KOPT-K1 (cell line): Measurements from ENCODE around the gene ARHGEF25.

ENCODE experiments used
- H3K27ac ChIP-seq: fragments of 200-600 bp; sonication (generic); 2 replicates; pipeline ENCODE4 v1.5.1; 2016; ENCODE audit warnings: antibody characterized with exemption, mild to moderate bottlenecking, low read depth, low read length; ENCODE audit not compliant: poor library complexity, severe bottlenecking
- H3K36me3 ChIP-seq: fragments of 200-600 bp; sonication (generic); 2 replicates; pipeline ENCODE4 v1.5.1; 2017; ENCODE audit warnings: antibody characterized with exemption, mild to moderate bottlenecking, low read length, moderate library complexity; ENCODE audit not compliant: insufficient read depth
- H3K9me3 ChIP-seq: fragments of 200-600 bp; sonication (generic); 2 replicates; pipeline ENCODE4 v1.5.1; 2017; ENCODE audit warnings: antibody characterized with exemption, low read length, mild to moderate bottlenecking; ENCODE audit not compliant: insufficient read depth, poor library complexity, severe bottlenecking

The ARHGEF25 gene

DNA sequence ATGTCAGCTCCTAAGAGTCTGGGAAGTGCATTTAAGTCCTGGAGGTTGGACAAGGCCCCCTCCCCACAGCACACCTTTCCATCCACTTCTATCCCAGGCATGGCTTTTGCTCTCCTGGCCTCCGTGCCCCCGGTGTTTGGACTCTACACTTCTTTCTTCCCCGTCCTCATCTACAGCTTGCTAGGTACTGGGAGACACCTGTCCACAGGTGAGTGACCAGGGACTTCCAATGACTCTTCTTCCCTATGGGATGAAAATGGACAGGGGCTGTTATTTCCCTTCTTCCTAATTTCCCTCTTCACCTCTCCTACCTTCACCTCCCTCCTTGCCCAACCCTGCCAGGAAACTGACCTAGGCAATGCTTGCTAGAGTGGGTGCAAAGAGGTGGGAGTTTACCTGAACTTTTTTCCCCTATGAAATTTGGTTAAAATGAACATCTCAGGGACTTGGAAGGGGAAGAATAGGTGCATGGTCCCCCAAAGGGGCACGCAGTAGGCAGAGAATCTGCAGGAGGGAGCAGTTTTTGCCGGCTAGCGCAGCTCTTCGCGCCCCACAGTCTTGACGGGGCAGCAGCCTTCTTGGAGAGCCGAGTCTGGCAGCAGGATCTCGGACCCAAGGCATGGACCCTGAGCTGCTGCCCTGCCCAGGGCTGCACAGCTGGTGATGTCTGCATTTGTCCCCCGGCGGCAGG is 9.2 kb downstream of the ARHGEF25 start:
- Histone ChIP-seq H3K36me3 (no peaks in the 10 kb centered on the region), H3K27ac (no peak overlapping the region), H3K9me3 (no peaks in the 10 kb centered on the region)

DNA sequence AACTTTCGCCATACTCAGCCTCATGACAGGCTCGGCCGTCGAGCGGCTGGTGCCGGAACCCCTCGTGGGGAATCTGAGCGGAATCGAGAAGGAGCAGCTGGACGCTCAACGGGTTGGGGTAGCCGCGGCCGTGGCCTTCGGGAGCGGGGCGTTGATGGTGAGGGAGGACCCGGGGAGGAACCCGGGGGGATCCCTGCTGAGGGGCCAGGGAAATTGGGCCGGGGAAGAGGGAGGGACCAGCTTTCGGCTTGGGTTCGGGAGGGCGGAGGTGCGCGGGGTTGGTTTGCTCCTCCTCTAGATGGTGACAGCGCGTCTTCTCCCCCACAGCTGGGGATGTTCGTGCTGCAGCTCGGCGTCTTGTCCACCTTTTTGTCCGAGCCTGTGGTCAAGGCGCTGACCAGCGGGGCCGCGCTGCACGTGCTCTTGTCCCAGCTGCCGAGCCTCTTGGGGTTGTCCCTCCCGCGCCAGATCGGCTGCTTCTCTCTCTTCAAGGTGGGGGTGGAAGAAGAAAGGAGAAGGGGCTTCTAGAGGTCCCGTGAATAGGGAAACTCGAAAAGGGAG is 9.8 kb downstream of the ARHGEF25 start:
- H3K9me3 ChIP-seq = no peaks in the 10 kb centered on the region
- no peak overlapping the region for H3K27ac ChIP-seq
- no peaks in the 10 kb centered on the region for H3K36me3 ChIP-seq

DNA sequence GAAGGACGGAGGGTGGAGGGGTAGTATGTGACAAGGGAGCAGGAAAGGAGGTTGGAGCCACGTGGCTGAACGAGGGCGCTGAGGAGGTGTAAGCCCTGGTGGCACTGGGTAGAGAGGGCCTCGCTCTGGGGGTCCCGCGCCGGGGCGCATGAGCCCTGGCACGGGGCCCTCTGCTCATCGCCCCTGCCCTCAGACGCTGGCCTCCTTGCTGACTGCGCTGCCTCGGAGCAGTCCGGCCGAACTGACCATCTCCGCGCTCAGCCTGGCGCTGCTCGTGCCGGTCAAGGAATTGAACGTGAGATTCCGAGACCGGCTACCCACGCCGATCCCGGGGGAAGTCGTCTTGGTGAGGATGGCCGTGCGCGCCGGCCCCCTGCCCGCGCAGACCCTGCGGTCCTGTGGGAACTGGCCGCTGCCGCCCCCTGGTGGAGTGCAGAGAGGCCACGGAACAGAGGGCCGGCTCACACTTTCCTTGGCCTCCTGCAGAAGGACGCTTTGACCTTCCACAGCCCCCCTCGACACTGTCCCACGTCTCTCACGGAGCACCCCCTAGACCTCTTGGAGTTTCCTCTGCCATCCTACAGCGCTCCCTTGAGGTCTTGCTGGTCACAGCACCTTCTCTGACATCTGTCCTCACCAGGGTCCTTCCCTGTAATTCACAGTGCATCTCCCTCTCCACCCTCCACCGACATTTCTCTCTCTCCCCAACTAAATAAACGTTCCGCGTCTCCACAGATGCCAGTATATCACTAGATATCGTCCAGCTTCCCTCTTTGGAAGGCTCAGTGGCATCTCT is 10.5 kb downstream of the ARHGEF25 start:
- Histone ChIP-seq H3K9me3 (no peaks in the 10 kb centered on the region), H3K36me3 (no peaks in the 10 kb centered on the region), H3K27ac (no peak overlapping the region)

GRCh38 chr12:57622293-57623245 is 11.3 kb downstream of the ARHGEF25 start:
- no peaks in the 10 kb centered on the region for H3K9me3 ChIP-seq
- no peaks in the 10 kb centered on the region for H3K36me3 ChIP-seq
- H3K27ac ChIP-seq = no peak overlapping the region

- Histone ChIP-seq H3K9me3 (no peaks in the 10 kb centered on the region), H3K36me3 (no peaks in the 10 kb centered on the region), H3K27ac (no peak overlapping the region)
Observed at GRCh38 chr12:57623385-57623784, 12.2 kb downstream of the ARHGEF25 start.

- no peaks in the 10 kb centered on the region for H3K9me3 ChIP-seq
- no peaks in the 10 kb centered on the region for H3K36me3 ChIP-seq
Observed at GRCh38 chr12:57623811-57624390, 12.7 kb downstream of the ARHGEF25 start.

GRCh38 chr12:57624441-57625220 is 13.4 kb downstream of the ARHGEF25 start:
- Histone ChIP-seq H3K27ac (no peak overlapping the region), H3K9me3 (no peaks in the 10 kb centered on the region), H3K36me3 (no peaks in the 10 kb centered on the region)

More at GRCh38 chr12:57623811-57624390, 12.7 kb downstream of the ARHGEF25 start:
- no peak overlapping the region for H3K27ac ChIP-seq

DNA sequence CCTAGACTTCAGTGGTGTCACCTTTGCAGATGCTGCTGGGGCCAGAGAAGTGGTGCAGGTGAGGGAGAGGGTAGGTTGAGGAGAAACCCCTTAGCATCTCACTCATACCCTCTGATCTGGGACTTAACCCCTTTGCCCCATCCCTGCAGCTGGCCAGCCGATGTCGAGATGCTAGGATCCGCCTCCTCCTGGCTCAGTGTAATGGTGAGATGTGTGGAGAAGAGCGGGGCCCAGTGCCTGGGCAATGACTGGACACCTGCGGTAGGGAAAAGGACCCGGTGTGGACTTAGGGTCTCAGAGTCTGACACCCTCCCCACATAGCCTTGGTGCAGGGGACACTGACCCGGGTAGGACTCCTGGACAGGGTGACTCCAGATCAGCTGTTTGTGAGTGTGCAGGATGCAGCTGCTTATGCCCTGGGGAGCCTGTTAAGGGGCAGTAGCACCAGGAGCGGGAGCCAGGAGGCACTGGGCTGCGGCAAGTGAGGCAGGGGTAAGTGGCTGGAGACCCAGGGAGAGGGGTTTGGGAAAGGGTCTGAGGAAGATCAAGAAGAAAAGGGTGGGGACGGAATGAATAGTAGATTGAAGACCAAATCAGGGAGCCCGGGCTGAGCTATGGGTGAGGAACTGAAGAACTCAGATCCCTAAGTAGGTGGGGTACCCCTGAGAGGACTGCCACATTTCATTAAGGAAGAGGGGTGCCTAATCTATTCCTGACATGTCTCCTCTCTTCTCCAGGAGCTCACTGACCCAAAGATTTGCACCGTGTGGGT is 14.2 kb downstream of the ARHGEF25 start:
- Histone ChIP-seq H3K27ac (no peak overlapping the region), H3K9me3 (no peaks in the 10 kb centered on the region), H3K36me3 (no peaks in the 10 kb centered on the region)

- H3K9me3 ChIP-seq = no peaks in the 10 kb centered on the region
- no peaks in the 10 kb centered on the region for H3K36me3 ChIP-seq
- no peak overlapping the region for H3K27ac ChIP-seq
Observed at GRCh38 chr12:57626111-57626920, 15.1 kb downstream of the ARHGEF25 start.

GRCh38 chr12:57626921-57627445 is 15.7 kb downstream of the ARHGEF25 start:
- Histone ChIP-seq H3K9me3 (no peaks in the 10 kb centered on the region), H3K36me3 (no peaks in the 10 kb centered on the region), H3K27ac (no peak overlapping the region)

GRCh38 chr12:57627501-57628279 is 16.5 kb downstream of the ARHGEF25 start:
- Histone ChIP-seq H3K36me3 (no peaks in the 10 kb centered on the region), H3K27ac (no peak overlapping the region), H3K9me3 (no peaks in the 10 kb centered on the region)
